Embryonic facial prominence (tissue), 1 donor: ENCODE data around the gene CLEC4C.
"Not testable (repeated sequence)": the region's sequence is repeated elsewhere in the genome, so short reads cannot be mapped to it uniquely, and the experiment has no call there.

Experiments
- DNase-seq: peaks from one replicate; pipeline ENCODE4 v3.0.0-alpha.2; 2016; ENCODE audit errors: extremely low spot score

Gene CLEC4C

GRCh38 chr12:7747246-7747645 lies at the start of gene CLEC4C:
TSS of gene CLEC4C (minus strand) at chr12:7747375. CDS start at chr12:7747348, 27 bp downstream.
- no peak for DNase-seq

- DNase-seq = no peak
Observed at GRCh38 chr12:7793211-7793610, 46.0 kb upstream of the CLEC4C start.

- DNase-seq = not testable (repeated sequence)
Observed at GRCh38 chr12:7788884-7789528, 41.8 kb upstream of the CLEC4C start, which contains the start of gene NANOG. TSS of gene NANOG (plus strand) at chr12:7789402. CDS start at chr12:7789615, 213 bp downstream.

- no peak for DNase-seq
Observed at GRCh38 chr12:7788294-7788660, 41.1 kb upstream of the CLEC4C start.

- no peak for DNase-seq
Observed at GRCh38 chr12:7787574-7788293, 40.6 kb upstream of the CLEC4C start.

GRCh38 chr12:7784701-7785100 lies 37.5 kb upstream of the CLEC4C start:
- DNase-seq = no peak

GRCh38 chr12:7783433-7783832 lies 36.3 kb upstream of the CLEC4C start:
- DNase-seq = not testable (repeated sequence)

GRCh38 chr12:7782055-7782454 lies 34.9 kb upstream of the CLEC4C start:
- DNase-seq = no peak

GRCh38 chr12:7781274-7781673 lies 34.1 kb upstream of the CLEC4C start:
- no peak for DNase-seq

GRCh38 chr12:7769999-7770398 lies 22.8 kb upstream of the CLEC4C start:
- DNase-seq = no peak

- DNase-seq = no peak
Observed at GRCh38 chr12:7758766-7759140, 11.6 kb upstream of the CLEC4C start.

GRCh38 chr12:7756993-7757392 lies 9.8 kb upstream of the CLEC4C start:
- DNase-seq = no peak

- DNase-seq = not testable (repeated sequence)
Observed at GRCh38 chr12:7755668-7756067, 8.5 kb upstream of the CLEC4C start.

GRCh38 chr12:7751941-7752922 lies 5.1 kb upstream of the CLEC4C start:
- not testable (repeated sequence) for DNase-seq

GRCh38 chr12:7751394-7751793 lies 4.2 kb upstream of the CLEC4C start:
- no peak for DNase-seq

- no peak for DNase-seq
Observed at GRCh38 chr12:7750350-7750749, 3.2 kb upstream of the CLEC4C start.

- DNase-seq = no peak
Observed at GRCh38 chr12:7749442-7749841, 2.3 kb upstream of the CLEC4C start.

- no peak for DNase-seq
Observed at GRCh38 chr12:7748852-7749251, 1.7 kb upstream of the CLEC4C start.

GRCh38 chr12:7732993-7733392 lies 14.2 kb downstream of the CLEC4C start:
- no peak for DNase-seq

GRCh38 chr12:7731486-7731885 lies 15.7 kb downstream of the CLEC4C start:
- DNase-seq = no peak

- DNase-seq = not testable (repeated sequence)
Observed at GRCh38 chr12:7730984-7731383, 16.2 kb downstream of the CLEC4C start.

- no peak for DNase-seq
Observed at GRCh38 chr12:7729746-7730145, 17.4 kb downstream of the CLEC4C start.
